ENCODE measurements around the gene LGALS8.
"Not testable (repeated sequence)": the region's sequence is repeated elsewhere in the genome, so short reads cannot be mapped to it uniquely, and the experiment has no call there.

Gene LGALS8

DNA sequence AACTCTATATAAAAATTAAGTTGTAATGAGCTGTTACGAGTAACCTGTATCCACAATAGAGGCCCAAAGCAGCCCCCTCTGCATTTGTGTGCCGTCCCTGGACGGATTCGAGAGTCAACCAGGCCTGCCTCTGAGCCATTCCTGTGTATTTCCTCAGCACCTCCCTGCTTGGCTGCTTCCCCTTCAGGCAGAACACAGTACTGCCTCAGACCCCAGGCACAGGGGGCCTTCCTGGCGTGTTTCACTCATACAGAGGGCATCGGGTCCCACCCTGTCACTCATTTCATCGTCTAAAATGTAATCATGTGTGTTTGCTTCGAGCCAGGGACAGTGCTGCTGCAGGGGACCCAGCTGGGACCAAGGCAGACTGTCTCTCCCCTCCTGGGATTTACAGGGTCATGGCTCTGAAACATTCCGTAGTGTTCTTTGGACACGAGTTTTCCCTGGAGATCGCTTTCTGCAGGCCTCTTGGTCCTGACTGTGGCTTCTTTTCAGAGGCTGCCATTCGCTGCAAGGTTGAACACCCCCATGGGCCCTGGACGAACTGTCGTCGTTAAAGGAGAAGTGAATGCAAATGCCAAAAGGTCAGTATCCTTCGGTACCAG is 19.4 kb downstream of the LGALS8 start:
- DNase-seq = no peak

DNA sequence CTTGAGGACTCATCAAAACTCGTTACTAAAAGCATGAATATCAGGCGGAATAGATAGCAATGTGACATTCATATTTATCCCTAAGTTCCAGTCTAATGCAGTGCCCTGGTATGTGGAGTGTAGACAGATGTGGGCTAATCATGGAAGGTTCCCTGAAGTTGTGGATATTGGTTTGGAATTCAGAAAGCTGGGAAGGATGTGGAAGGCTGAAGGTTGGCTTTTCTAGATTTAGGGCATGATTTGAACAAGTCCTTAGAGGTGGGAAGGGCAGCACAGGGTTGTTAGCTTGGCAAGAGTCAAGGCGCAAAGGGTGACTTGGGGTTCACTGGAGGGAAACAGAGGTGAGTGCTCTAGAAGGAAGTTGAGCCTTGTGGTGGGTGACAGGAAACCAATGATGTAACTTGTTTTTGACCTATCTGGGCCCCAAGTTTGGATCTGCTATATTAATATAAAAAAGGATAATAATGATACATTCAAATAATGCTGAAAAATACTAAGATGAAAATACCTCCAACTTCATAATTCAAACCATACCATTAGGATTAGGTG is 21.9 kb downstream of the LGALS8 start:
- DNase-seq = no peak

DNA sequence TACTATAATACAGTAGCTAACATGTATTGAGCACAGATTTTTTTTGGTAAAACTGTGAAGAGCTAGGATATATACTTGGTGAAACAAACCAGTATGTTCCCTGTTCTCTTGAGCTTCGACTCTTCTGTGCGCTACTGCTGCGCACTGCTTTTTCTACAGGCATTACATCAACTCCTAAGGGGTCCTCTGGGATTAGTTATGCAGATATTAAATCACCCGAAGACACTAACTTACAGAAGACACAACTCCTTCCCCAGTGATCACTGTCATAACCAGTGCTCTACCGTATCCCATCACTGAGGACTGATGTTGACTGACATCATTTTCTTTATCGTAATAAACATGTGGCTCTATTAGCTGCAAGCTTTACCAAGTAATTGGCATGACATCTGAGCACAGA is 24.7 kb downstream of the LGALS8 start:
- no peak for DNase-seq

DNA sequence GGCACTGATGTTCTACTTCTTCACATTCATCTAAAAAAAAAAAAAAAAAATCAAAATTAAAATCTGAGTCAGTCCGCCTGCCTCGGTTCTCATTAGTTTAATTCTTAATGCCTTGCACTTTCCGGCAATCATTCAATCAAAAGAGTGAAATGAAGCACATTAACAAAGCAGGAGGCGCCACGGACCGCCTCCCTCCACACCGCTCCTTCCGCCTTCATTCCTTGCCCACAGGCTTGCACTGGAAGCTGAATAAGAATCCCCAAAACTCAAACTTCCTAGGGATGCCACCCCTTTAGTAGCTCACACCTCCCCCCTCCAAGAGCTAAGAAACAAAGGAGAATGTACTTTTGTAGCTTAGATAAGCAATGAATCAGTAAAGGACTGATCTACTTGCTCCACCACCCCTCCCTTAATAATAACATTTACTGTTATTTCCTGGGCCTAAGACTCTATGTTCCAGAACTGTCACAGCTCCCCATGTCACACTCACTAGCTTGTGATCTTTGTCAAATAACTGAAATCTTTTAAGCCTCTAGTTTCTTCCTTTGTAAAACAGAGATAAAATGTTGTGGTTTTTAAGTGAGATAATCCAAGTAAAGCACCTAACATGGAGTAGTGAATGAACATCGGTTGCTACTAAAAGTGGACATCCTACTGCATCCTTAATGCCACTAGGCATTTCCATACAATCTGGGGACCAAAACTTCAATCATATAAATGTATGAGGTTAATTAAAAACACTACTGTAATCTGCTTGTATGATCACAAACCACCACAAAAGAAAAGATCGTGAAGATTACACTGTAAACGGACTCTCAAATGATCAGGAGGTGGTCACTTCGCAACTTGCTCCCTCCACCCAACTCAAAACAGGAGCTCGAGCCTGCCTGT is 27.4 kb downstream of the LGALS8 start:
- no peak for DNase-seq

DNA sequence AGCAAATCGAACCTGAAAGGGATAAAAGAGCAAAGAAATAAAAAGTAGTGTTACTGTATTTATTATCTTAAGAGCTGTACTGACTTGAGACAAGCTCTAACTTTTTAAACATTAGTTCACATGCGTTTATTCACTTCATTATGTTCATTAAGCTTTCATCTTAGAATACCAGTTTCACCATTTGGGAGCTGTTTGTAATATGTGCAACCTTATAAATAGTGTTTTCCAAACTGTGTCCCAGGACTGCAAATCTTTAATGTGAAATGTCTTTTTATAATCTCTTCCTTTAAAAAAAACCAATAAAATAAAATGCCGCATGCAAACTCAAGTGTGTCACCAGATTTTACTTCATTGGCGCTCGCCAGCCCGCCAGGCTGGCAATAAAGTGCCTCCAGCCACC is 28.3 kb downstream of the LGALS8 start:
- no peak for DNase-seq

DNA sequence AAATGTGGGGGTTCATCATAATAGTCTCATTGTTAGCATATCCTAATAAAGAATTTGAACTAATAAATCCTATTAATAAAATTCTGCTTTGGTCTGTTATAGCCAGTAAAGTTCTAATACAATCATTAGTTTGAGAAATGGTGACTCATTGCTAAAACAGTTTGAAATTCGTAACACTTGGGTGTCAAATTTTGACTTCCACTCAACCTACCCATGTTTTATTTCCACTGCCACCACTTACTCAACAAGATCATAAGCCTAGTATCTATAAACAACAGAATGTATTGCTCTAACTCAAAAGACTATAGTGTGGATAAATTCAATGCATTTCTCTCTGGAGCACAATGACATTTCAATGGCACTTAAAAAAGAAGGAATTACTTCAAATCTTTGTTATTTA is 29.1 kb downstream of the LGALS8 start:
- no peak for DNase-seq

DNA sequence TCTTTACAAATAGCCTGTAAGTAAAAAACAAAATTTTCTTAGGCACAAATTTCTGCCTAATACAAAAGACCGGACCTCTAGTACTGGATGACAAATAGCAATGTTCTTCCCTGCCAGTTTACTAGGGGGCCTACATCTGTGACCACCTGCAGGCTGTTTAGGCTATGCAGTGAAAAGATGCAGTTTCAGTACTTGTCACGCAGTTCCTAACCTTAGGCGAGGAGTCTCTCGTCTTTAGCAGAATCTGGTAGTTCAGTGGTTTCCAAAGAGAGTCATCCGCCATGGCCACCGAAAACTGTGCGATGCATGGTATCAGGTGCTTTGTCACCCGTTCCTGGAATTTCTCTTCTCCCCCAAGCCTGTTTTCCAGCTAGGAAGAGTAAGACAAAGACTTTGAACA is 29.6 kb downstream of the LGALS8 start:
- no peak for DNase-seq

DNA sequence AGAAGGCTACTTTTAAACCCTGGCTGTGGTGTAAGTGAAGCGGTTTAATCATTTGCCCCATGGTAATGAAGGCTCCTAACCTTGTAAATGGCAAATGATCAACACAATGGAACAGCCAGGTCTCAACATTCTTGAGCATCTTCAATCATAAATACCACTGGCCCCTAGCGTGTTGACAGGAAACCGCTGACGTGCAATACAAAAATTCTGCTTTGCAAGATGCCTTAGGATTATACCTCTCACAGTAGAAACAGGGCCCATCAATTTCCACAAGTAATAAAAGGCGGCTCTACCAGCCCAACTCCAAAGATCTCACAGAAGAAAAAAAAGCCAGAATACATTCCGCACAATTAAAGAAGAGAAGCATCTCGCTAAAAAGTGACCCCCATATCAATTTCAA is 32.8 kb downstream of the LGALS8 start:
- DNase-seq = no peak

DNA sequence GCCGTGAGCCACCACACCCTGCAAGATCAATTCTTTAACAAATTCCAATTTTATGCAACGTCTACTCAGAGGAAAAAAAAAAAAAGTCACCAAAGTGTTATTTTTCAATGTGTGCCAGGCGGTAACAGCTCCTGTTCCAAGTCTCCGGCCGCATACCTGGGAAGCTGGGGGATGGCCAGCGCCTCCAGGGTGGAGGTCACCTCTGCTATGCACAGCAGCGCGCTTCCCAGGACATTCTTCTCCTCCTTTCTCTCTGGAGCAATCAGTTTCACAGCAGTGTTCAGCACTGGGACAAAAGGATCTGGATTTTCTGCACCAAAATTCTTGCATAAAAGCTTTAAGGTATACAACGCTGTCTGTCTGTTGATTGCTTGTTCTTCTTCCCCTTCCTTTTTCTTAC is 34.3 kb downstream of the LGALS8 start:
- no peak for DNase-seq

DNA sequence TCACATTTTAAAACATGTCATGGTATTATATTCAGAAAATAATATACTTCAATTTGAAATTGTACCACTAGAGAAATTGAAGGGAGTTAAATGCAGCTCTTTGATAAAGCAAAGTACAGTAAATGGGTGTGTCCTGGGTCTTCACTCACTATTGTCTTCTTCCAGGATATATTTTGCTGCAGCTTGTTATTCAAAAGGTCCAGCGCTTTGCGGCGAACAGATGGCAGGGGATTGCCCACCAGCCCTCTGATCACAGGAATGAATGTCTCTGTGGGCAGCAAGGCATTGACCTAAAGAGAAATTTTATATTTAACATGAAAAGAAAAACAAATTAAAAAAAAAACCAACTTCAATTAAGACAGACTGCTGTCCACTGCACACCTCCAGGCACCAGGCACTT is 35.1 kb downstream of the LGALS8 start:
- DNase-seq = no peak

DNA sequence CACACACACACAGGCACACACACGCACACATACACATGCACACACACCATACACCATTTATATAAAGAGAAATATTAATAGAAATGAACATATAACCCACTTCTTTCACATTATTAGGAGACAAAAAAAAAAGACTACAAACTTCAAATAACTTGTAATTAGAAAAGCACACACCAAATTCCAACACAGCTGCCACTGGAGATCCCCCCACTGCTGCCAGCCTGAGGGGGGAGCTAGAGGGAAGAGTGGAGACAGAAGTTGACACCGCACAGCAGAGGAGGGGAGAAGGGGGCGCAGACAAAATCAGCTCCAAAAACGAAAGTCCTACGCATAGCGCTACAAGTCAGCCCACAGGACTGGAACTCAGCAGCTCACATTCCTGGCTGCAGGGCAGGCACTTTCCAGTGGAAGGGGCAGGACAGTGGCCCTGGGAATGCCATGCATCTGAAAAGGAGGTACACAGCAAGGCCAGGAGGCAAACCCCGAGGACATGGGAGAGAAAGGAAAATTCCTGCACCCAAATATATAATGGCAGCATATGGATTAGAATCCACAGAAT is 36.5 kb downstream of the LGALS8 start:
- no peak for DNase-seq

DNA sequence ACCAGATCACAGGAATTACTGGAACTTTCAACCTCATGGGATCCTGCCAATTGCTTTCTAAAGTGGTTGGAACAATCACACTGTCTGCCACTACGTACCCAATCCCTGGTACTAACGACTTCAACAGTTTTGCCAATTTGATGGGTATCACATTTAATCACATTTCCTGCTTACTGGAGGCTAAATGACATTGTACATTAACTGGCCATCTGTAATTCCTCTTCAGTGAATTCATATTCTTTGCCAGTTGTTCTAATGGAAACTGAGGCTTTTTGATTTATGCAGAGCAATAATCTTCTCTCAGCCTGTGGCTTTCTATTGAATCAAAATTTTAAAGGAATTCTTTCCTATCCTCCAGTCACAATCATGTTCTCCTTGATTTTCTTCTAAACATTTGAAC is 38.2 kb downstream of the LGALS8 start:
- no peak for DNase-seq

DNA sequence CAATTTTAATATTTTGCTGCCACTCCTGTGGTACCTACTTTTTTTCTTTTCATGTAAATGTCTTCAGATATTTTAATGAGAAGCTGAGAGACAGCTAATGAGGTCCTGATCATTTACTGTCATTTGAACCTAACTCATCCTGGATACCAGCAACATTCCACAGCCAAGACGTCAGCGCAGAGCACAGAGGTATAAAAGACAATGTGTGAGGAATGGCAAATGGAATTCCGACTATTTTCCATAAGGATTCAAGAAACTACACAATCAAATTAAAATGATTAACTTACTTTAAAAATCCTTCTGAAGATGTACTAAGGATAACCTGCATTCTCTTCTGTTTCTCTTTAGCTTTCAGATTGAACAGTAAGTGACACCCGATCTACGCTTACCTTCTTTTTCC is 41.7 kb downstream of the LGALS8 start:
- no peak for DNase-seq

DNA sequence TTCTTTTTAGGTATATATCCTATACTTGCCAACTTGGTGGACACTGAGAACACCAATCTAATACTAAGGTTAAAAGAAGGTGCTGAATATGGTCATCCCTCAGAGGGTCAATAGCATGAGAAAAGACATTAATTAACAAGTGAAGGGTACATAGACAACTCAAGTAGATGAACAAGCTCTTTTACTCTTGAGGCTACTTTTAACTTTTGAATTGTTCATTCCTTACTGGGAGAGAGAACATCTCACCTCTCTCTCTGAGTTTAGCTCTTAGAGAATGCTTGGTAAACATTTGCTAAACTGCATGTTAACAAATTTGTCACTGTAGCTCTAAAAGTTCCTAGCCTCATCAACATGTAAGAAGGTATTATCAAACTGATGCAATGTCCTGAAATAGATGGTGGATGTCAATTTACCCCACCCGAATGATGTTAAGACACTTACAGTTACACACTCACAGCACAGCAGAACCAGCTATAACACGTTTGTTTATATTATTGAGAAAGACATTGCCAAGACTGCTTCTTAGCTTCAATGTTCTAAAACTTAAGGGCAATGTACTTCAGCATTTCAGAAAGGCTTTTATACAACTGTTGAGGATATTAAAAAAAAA is 44.6 kb downstream of the LGALS8 start:
- DNase-seq = no peak

DNA sequence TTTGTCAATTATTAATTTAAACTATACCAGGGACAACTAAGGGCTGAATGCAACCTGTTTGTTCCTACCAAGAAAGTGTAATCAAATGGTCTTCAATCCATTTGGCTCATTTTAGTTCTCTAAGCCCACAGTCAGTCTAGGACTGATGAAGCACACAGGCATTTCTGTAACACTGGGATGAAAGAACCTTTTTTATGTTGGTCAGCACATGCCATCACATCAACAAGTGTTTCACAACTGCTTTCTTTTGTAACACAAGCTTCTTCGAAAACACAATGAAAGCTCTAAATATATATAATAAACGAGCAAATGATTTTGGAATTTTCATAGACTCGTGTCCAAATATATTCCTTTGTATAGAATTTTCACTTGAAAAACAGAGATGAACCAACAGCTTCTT is 51.7 kb downstream of the LGALS8 start:
- DNase-seq = no peak

DNA sequence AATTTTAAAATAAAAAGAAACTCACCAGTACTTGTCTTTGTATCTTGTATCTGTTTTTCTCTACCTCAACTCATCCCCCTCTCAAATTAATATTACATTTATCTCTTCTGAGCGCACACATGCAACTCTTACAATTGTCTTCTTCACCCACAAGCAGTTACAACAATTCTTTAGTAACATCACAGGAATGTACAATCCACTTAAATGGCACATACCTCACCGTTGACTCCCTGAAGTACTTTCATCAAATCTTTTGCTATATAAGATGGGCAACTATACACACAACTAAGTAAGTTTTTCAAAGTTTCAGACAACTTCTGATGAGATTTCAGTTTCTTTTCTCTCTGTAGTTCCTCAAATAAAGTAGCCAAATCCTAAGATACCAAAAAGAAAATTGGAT is 52.2 kb downstream of the LGALS8 start:
- no peak for DNase-seq

DNA sequence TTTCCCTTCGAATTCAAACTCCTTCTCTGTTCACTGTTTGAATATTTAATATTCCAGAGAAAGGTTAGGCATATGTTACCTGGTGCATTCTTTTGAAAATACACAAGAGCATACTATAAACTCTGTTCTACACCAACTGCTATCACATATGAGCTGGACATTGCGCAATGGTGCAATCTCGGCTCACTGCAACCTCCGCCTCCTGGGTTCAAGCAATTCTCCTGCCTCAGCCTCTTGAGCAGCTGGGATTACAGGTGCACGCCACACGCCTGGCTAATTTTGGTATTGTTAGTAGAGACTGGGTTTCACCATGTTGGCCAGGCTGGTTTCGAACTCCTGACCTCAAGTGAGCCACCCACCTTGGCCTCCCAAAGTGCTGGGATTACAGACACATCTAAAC is 53.3 kb downstream of the LGALS8 start:
- DNase-seq = not testable (repeated sequence)

DNA sequence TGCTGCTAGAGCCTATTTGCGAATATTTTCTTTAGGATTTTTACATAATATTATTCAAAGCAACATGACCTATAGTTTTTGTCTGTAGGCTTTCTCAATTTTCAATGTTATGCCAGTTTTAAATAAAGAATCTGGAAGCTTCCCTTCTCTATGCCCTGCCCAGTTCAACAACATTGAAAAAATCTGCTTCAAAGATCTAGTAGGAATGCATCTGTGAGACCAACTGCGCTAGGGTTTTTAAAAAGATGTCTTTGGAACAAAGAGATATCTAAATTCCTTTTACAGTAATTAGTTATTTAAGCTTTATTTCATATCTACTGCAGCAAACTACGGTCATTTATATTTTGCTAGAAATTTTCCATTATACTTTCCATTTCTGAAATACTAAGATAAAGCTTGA is 54.9 kb downstream of the LGALS8 start:
- no peak for DNase-seq

DNA sequence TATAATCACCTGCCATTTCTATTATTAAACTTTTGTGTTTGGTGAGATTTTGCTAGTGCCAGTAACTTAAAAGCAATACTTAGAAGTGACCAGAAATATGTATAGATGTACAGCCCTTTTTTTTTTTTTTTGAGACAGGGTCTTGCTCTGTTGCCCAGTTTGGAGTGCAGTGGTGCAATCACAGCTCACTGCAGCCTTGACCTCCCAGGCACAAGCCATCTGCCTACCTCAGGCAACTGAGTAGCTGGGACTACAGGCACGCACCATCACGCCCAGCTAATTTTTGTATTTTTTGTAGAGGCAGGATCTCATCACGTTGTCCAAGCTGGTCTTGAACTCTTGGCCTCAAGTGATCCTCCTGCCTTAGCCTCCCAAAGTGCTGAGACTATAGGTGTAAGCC is 56.6 kb downstream of the LGALS8 start:
- DNase-seq = not testable (repeated sequence)

DNA sequence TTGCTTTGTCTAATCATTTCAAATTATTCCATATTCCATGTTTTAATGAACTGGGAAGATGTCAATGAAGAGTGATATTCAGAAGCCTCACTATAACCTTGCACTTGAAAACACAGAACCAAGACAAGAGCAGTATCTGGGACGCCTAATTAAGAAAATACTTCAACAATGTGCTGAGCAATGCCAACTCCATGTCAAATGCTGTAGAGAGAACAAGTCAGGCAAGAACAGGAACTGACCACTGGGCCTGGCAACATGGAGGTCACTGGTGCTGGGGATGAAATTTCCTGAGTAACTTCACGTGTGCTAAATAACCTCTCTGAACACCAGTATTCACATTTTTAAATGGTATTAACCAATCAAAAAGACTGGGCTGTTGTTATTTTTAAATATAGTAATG is 57.7 kb downstream of the LGALS8 start:
- no peak for DNase-seq

DNA sequence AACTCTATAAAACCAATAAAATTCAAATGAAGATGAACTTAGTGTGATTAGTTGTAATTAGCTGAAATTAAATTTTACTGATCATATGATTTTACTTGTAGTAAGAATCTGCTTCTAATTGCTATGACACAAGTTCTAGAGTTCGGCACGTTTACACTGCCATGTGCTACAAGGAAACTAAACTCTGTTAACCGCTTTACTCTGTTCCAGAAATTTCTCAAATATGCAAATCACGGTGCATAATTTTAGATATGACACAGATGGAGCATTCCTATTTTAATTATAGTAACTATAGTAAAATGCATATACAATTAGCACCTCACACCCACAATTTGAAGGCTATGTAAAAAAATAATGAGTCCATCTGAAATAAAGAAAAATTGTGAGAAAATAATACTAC is 65.7 kb downstream of the LGALS8 start:
- no peak for DNase-seq

DNA sequence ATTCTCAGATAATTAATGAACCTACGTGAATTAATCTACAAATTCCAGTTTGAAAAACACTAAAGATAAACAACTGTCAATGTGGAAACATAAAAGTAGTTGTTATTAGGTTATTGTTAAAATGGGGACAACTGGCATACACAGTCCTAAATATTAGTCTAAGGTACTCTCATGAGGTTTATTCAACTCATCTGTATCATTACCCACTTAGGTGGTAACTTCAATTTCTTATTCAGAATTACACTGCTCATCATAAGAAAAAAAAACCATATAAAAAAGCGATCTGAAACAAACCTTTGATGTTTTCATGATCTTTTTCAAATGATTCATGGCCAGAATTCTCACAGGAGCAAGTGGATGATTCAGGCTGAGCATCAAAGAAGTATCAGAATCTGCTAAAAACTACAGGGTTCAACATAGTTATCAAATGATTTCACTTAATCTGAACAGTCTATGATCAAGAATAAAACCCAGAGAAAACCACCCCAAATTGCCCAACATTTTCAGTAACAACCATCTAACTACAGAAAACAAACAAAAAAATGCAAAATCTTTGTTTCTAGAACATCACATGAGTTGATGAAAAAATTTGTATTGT is 66.9 kb downstream of the LGALS8 start:
- no peak for DNase-seq

DNA sequence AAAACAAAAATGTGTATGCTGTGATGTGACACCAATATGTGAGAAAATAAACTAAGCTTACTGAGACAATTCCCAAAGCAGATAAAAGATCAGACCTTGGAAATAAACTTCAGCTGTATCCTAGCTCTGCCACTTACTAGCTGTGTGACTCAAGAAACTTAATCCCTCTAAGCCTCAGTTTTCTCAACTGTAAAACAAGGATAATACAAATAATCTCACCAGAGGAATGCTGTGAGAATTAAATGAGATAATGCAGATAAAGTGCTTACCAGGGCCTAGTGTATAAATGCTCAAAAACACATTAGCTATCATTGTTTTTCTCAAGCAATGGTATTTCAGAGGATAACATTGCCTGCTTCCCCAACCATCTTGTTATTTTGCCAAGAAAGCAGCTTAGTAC is 78.4 kb downstream of the LGALS8 start:
- no peak for DNase-seq
